NT2/D1 (cell line): Measurements from ENCODE around the gene KLHL28.

ENCODE experiments used
- SUZ12 ChIP-seq: IDR thresholded peaks from 2 replicates; pipeline ENCODE4 v1.6.1; 2011; ENCODE audit not compliant: insufficient read length, insufficient read depth; ENCODE audit errors: extremely low read depth
- YY1 ChIP-seq: IDR thresholded peaks from 2 replicates; pipeline ENCODE4 v1.6.1; 2011; ENCODE audit not compliant: insufficient read length, insufficient read depth
- ZNF274 ChIP-seq: IDR thresholded peaks from 2 replicates; pipeline ENCODE4 v1.6.1; 2011; ENCODE audit warnings: mild to moderate bottlenecking, low read depth, low read length

GRCh38 chr14:44951051-44951450, 10.7 kb downstream of the KLHL28 start:
- TF ChIP-seq SUZ12 (no peak), YY1 (no peak), ZNF274 (no peak)
